ENCODE measurements around the gene CFC1B.
"Not testable (repeated sequence)": the region's sequence is repeated elsewhere in the genome, so short reads cannot be mapped to it uniquely, and the experiment has no call there.

Gene CFC1B

GRCh38 chr2:130520992-130521391 is at the start of gene CFC1B:
Gene CFC1B, plus strand, starts transcription at chr2:130521222. Its CDS starts 263 bp downstream, at chr2:130521485.
- not testable (repeated sequence) for DNase-seq (ENCODE audit: low read depth in 3 of 3)

DNA sequence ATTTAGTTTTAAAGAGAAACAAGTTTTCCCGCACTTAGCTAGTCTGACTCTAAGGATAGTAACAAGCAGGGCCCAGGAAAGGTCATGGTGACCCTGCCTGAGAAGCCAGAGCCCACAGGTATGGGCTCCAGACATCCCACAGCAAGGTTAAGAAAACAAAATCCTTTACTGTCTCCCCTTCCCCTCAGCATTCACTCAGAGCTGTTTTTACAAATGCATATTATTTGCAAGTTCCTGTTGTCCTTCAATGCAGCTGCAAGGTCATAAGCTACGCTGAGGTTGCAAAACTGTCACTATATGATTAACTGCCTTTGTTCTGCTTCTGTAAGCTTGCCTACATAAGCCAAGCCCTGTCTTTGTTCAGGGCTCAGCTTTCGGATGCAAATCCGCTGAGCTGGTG is 29.9 kb upstream of the CFC1B start:
- not testable (repeated sequence) for DNase-seq (ENCODE audit: low read depth in 3 of 3)

DNA sequence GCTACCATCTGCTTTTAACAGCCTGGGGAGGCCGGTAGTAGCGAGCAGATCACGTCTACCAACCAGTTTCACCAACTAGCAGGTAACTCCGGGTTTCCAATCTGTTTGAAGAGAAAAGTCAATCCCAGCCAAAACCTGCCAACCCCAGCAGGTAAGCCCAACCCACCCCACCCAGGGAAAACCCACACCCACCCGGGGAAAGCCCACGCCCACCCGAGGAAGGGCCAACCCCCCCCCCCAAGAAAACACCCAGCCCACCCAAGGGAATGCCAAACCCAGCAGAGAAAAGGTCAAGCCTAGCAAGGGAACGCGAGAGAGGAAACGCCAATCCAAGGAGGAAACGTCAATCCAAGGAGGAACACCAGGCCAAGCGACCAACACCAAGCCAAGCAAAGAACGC is 11.8 kb upstream of the CFC1B start, which contains the start of gene POTEI:
Gene POTEI (minus strand): TSS at position 101 of the 400 bp plus-strand sequence. CDS start 93 bp downstream, at position 8.
- DNase-seq (ENCODE audit: low read depth in 3 of 3), result not testable (repeated sequence)

- DNase-seq (ENCODE audit: low read depth in 3 of 3), result not testable (repeated sequence)
Observed at GRCh38 chr2:130510807-130511746, 9.9 kb upstream of the CFC1B start.

GRCh38 chr2:130511747-130512451 is 9.1 kb upstream of the CFC1B start:
- not testable (repeated sequence) for DNase-seq (ENCODE audit: low read depth in 3 of 3)

DNA sequence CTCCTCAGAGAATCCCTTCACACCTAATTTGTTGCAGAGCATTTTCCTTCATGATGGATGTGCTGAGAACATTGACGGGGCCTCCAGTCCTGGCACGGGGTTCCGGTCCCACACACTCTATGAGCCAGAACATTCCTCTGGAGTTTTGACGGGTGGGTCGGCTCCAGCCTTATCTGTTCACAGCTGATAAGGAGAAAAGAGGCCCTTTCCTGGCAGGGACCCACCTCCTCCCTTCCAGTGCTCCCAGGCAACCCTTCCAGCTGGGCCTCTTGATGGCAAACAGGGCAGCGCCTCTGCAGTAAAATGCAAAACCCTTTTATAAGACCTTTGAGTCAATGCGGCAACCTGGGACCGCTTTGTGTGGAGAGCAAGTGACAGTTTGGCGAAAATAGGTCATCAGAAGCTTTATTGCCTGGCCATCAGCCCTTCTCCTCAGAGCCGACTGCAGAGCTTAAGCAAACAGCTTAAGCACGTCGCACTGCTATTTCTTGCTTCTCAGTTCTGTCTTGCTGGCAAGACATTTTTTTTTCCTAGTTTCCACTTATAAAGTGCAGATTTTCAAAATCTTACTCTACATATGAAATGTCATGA is 2.4 kb upstream of the CFC1B start:
- DNase-seq (ENCODE audit: low read depth in 3 of 3), result not testable (repeated sequence)

GRCh38 chr2:130522390-130522789 is 1.4 kb downstream of the CFC1B start:
- DNase-seq (ENCODE audit: low read depth in 3 of 3), result not testable (repeated sequence)

DNA sequence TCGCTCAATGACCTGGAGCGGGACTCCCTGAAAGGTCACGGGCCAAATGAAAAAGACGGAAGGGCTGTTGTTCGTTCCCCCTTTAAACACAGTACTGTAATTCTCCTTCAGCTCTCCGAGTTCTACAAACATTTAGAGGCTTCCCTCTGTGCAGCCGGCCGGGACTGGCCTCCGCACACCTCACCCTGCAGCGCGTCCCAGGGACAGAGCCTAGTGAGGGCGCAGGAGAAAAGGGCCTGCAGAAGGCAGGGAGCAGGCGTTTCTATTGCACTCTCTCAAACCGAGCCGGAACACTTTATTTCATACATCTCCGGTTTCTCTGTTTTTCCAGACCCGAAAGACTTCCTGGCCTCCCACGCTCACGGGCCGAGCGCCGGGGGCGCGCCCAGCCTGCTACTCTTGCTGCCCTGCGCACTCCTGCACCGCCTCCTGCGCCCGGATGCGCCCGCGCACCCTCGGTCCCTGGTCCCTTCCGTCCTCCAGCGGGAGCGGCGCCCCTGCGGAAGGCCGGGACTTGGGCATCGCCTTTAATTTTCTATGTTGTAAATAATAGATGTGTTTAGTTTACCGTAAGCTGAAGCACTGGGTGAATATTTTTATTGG is 6.4 kb downstream of the CFC1B start:
- DNase-seq (ENCODE audit: low read depth in 3 of 3), result not testable (repeated sequence)

DNA sequence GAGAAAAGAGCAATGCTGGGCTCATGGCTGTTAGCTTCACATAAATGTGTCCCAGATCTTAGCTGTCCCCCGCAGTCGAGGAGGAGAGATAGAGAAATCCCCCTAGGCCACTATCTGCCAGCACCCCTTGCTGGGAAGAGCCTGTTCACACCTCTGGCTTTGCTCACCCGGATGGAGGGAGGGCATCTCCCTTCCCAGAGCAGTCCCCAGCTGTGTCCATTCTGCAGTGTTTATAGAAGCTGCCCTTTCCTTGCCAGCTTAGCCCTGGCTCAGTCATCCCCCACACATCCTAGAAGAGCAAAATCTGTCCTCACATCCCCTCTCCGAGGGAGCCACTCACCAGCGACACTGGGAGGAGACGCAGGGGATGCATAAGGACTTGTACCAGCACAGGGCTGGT is 8.5 kb downstream of the CFC1B start:
- not testable (repeated sequence) for DNase-seq (ENCODE audit: low read depth in 3 of 3)

DNA sequence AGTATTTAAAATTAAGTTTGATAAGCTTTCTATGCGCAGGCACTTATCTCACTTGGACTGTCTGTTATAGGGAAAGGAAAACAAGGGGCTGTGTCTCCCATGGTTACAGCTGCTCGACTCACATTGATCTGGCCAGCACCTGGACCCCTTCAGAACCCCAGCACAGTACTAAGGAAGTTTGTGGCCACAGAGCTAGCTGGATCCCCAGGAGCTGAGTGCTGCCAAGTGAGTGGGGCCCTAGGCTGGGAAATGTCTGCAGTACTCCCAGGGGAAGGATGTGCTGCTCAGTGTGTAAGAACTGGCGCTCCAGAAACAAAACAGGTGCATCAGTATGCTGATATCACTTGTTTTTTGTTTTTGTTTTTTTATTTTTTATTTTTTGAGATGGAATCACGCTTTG is 9.2 kb downstream of the CFC1B start:
- DNase-seq (ENCODE audit: low read depth in 3 of 3), result not testable (repeated sequence)

DNA sequence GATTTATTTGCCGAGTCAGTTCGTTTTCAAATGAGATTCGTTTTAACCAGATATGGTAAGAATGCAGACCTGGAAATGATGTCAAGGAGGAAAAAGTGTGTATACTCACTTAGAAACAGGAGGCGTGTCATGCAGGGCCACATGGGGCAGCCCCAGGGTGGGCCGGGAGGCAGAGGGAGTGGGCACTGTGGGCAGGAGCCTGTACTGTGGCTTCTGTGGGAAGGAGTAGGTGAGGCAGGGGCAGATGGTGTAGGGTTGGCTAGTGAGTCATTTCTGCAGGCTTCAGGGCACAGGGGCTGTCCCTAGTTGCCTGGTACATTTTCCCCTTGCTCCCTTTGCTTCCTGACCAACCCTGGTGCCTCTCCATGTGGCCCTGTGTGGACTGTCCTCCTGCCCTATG is 10.2 kb downstream of the CFC1B start:
- DNase-seq (ENCODE audit: low read depth in 3 of 3), result not testable (repeated sequence)

GRCh38 chr2:130531672-130532071 is 10.7 kb downstream of the CFC1B start:
- DNase-seq (ENCODE audit: low read depth in 3 of 3), result not testable (repeated sequence)

GRCh38 chr2:130536654-130537053 is 15.6 kb downstream of the CFC1B start:
- DNase-seq (ENCODE audit: low read depth in 3 of 3), result not testable (repeated sequence)

DNA sequence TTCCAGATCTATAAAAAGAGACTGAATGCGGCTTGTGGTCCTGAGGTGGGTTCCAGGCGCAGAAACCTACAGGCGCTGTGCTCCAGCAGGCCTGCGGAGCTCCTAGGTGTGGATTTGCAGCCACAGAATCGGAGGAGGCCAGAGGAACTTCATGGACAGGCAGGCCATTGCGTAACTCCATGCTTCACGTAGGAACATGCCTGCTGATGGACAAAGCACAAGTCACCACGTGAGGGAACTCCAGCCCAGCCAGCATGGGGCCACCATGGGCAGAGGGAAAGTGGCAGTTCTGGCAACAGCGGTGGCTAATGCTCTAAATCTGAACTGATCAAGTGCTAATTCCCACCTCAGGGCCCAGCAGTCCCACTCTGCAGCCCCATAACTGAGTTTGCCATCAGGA is 17.2 kb downstream of the CFC1B start:
- not testable (repeated sequence) for DNase-seq (ENCODE audit: low read depth in 3 of 3)

- not testable (repeated sequence) for DNase-seq (ENCODE audit: low read depth in 3 of 3)
Observed at GRCh38 chr2:130542789-130543188, 21.8 kb downstream of the CFC1B start.

DNA sequence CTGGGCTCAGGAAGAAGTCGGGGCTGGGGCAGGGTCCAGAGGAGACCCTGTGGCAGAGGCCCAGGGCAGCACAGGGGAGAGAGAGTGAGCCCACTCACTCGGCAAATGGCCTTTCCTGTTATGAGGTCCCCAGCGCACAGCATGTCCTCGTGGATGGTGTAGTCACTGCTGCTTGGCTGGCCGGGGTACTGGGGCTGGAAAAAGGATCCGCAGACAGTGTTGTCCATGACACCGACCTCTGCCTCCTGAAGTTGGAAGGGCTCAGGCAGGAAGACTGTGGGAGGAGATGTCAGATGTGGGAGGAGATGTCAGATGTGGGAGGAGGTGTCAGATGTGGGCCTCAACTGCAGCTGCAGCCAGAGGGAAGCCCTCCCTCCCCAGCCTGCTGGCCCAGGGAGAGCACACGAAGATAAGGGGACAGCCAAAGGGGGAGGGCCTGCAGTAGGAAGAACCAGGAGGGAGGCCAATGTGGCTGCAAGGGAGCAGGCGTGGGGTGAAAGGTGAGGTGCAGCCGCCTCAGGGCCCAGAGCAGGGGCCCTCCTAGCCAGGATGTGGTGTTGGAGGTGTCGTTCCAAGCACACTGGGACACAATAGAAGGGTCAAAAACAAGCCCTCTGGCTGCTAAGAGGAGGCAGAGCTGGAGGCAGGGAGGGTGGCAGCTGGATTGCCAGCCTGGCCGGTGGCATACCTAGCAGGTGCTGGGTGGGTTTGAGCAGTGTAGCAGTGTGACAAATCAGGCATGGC is 22.9 kb downstream of the CFC1B start:
- not testable (repeated sequence) for DNase-seq (ENCODE audit: low read depth in 3 of 3)

DNA sequence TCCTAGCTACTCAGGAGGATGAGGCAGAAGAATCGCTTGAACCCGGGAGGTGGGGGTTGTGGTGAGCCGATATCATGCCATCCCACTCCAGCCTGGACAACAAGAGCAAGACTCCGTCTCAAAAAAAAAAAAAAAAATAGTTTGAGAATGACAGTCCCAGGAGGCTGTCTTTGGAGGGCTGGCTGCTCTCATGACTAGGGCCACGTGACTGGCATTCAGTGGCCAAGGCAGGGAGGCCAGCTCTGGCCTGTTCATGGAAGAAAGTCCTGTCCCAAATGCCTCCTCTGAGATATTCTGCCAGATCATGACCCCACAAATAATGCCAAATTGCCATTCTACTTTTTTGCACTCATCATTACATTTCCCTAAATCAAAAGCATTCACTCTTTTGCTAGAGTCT is 24.0 kb downstream of the CFC1B start:
- not testable (repeated sequence) for DNase-seq (ENCODE audit: low read depth in 3 of 3)

GRCh38 chr2:130548418-130548817 is 27.4 kb downstream of the CFC1B start:
- DNase-seq (ENCODE audit: low read depth in 3 of 3), result not testable (repeated sequence)

- DNase-seq (ENCODE audit: low read depth in 3 of 3), result not testable (repeated sequence)
Observed at GRCh38 chr2:130549475-130549874, 28.5 kb downstream of the CFC1B start.

DNA sequence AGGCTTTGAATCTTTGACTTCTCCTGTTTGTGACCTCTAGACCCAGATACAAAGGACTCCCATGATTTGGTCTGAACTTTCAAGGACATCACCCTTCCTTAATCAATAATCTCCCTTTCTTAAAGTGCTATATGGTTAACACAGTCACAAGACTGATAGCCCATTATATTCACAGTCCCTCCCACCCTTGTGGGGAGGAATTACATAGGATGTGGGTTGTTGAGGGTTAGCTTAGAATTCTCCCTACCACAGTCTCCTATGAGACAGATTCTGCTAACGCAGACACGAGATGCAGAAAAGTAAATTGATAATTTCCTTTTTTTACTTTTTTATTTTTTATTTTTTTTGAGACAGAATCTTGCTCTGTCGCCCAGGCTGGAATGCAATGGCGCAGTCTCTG is 33.2 kb downstream of the CFC1B start:
- DNase-seq (ENCODE audit: low read depth in 3 of 3), result not testable (repeated sequence)

GRCh38 chr2:130556441-130556840 is 35.4 kb downstream of the CFC1B start:
- not testable (repeated sequence) for DNase-seq (ENCODE audit: low read depth in 3 of 3)
